ENCODE results near the gene IQCF5.
"Not testable (repeated sequence)": the region's sequence is repeated elsewhere in the genome, so short reads cannot be mapped to it uniquely, and the experiment has no call there.

GRCh38 chr3:51900043-51900442, 24.6 kb upstream of the IQCF5 start:
- TF ChIP-seq CTCF (conservative IDR thresholded peaks at IDR 0.05; ENCODE audit: low read length); EZH2phosphoT487 (IDR thresholded peaks at IDR 0.05; ENCODE audit: borderline replicate concordance, low read depth, low read length): not testable (repeated sequence)

Data from OCI-LY7 (cell line).